ENCODE measurements around the gene ATP6AP1.
A peak's percentile ranks its signal among the peaks of the same experiment; 100 is the strongest.

ATP6AP1 gene

GRCh38 chrX:154408659-154409221 lies 19.7 kb upstream of the ATP6AP1 start:
- TF ChIP-seq, protein P1, sequence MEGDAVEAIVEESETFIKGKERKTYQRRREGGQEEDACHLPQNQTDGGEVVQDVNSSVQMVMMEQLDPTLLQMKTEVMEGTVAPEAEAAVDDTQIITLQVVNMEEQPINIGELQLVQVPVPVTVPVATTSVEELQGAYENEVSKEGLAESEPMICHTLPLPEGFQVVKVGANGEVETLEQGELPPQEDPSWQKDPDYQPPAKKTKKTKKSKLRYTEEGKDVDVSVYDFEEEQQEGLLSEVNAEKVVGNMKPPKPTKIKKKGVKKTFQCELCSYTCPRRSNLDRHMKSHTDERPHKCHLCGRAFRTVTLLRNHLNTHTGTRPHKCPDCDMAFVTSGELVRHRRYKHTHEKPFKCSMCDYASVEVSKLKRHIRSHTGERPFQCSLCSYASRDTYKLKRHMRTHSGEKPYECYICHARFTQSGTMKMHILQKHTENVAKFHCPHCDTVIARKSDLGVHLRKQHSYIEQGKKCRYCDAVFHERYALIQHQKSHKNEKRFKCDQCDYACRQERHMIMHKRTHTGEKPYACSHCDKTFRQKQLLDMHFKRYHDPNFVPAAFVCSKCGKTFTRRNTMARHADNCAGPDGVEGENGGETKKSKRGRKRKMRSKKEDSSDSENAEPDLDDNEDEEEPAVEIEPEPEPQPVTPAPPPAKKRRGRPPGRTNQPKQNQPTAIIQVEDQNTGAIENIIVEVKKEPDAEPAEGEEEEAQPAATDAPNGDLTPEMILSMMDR (IDR thresholded peaks at IDR 0.05; ENCODE audit: low read depth, low read length, poor library complexity, severe bottlenecking): no peak
- TF ChIP-seq EZH2phosphoT487 (IDR thresholded peaks at IDR 0.05; ENCODE audit: borderline replicate concordance, low read length): no peak
- no peaks in the 10 kb centered on the region for H3F3A ChIP-seq (ENCODE audit: control insufficient read depth, insufficient read depth)
- 0 out of 2 replicates have a peak overlapping the region, but pooled peaks have one; percentile 34 for H3K4me2 ChIP-seq (ENCODE audit: low read length)
- no peaks in the 10 kb centered on the region for H3K9me3 ChIP-seq (ENCODE audit: control insufficient read depth, insufficient read depth, low read length)
- H3K27ac ChIP-seq (ENCODE audit: low read depth, low read length): no peak overlapping the region
- peaks cover 14% of the 10 kb centered on the region for H3K4me1 ChIP-seq (ENCODE audit: control insufficient read depth, low read length)
- H3K9me2 ChIP-seq (replicated peaks; ENCODE audit: control insufficient read depth, low read length): no peaks in the 10 kb centered on the region
- H4K20me1 ChIP-seq (ENCODE audit: control insufficient read depth, insufficient read depth, low read depth, low read length): no peaks in the 10 kb centered on the region
- no peaks in the 10 kb centered on the region for H3K27me3 ChIP-seq (ENCODE audit: control insufficient read depth, low read length)
- H3K4me3 ChIP-seq (ENCODE audit: low read length): no peak overlapping the region
- H3K79me2 ChIP-seq (ENCODE audit: control insufficient read depth, low read length): peaks cover 10% of the 10 kb centered on the region; the same call in 1 of the 2 replicates
- H3K36me3 ChIP-seq (ENCODE audit: control insufficient read depth, low read length): no peaks in the 10 kb centered on the region

GRCh38 chrX:154409222-154409871 lies 19.1 kb upstream of the ATP6AP1 start, which contains the start of gene DNASE1L1:
Gene DNASE1L1 (minus strand): TSS chrX:154409254. CDS start chrX:154405568, 3,686 bp downstream.
- H3K4me3 ChIP-seq (ENCODE audit: low read length): no peak within 1 kb of the TSS
- H4K20me1 ChIP-seq (ENCODE audit: control insufficient read depth, insufficient read depth, low read depth, low read length): no peaks in the 10 kb centered on the region
- no peaks in the 10 kb centered on the region for H3K36me3 ChIP-seq (ENCODE audit: control insufficient read depth, low read length)
- H3K9me3 ChIP-seq (ENCODE audit: control insufficient read depth, insufficient read depth, low read length): no peaks in the 10 kb centered on the region
- H3K79me2 ChIP-seq (ENCODE audit: control insufficient read depth, low read length): peaks cover 10% of the 10 kb centered on the region; the same call in 1 of the 2 replicates
- H3K9me2 ChIP-seq (replicated peaks; ENCODE audit: control insufficient read depth, low read length): no peaks in the 10 kb centered on the region
- H3K4me1 ChIP-seq (ENCODE audit: control insufficient read depth, low read length): peaks cover 14% of the 10 kb centered on the region
- H3K4me2 ChIP-seq (ENCODE audit: low read length): peak within 1 kb of the TSS; percentile 34
- H3K27me3 ChIP-seq (ENCODE audit: control insufficient read depth, low read length): no peaks in the 10 kb centered on the region
- no peak within 1 kb of the TSS for H3K27ac ChIP-seq (ENCODE audit: low read depth, low read length)
- TF ChIP-seq EZH2phosphoT487 (IDR thresholded peaks at IDR 0.05; ENCODE audit: borderline replicate concordance, low read length): no peak
- TF ChIP-seq, protein P1 (IDR thresholded peaks at IDR 0.05; ENCODE audit: low read depth, low read length, poor library complexity, severe bottlenecking): no peak
- H3F3A ChIP-seq (ENCODE audit: control insufficient read depth, insufficient read depth): no peaks in the 10 kb centered on the region

DNA sequence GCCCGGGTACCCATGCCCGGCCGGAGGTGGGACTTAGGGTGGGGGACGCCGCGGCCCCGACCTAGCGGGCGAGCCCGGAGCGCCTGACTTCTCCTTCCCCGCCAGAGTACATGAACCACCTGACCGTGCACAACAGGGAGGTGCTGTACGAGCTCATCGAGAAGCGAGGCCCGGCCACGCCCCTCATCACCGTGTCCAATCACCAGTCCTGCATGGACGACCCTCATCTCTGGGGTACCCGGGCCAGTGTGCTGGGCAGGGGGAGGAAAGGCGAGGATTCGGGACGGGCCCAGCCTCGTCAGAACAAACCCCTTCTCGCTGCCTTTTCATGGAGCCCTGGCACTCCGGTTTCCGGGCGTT lies 16.5 kb upstream of the ATP6AP1 start:
- H3K4me3 ChIP-seq (ENCODE audit: low read length): peak overlapping the region; percentile 87
- H3K79me2 ChIP-seq (ENCODE audit: control insufficient read depth, low read length): peaks cover 10% of the 10 kb centered on the region; the same call in 1 of the 2 replicates
- peaks cover 14% of the 10 kb centered on the region for H3K4me1 ChIP-seq (ENCODE audit: control insufficient read depth, low read length)
- H3F3A ChIP-seq (ENCODE audit: control insufficient read depth, insufficient read depth): no peaks in the 10 kb centered on the region
- no peaks in the 10 kb centered on the region for H3K36me3 ChIP-seq (ENCODE audit: control insufficient read depth, low read length)
- peak overlapping the region; percentile 75 for H3K27ac ChIP-seq (ENCODE audit: low read depth, low read length)
- no peak for TF ChIP-seq EZH2phosphoT487 (IDR thresholded peaks at IDR 0.05; ENCODE audit: borderline replicate concordance, low read length)
- TF ChIP-seq, protein P1 (IDR thresholded peaks at IDR 0.05; ENCODE audit: low read depth, low read length, poor library complexity, severe bottlenecking): no peak
- H3K4me2 ChIP-seq (ENCODE audit: low read length): peak overlapping the region; percentile 91
- no peaks in the 10 kb centered on the region for H3K9me3 ChIP-seq (ENCODE audit: control insufficient read depth, insufficient read depth, low read length)
- H3K27me3 ChIP-seq (ENCODE audit: control insufficient read depth, low read length): no peaks in the 10 kb centered on the region
- no peaks in the 10 kb centered on the region for H3K9me2 ChIP-seq (replicated peaks; ENCODE audit: control insufficient read depth, low read length)
- H4K20me1 ChIP-seq (ENCODE audit: control insufficient read depth, insufficient read depth, low read depth, low read length): no peaks in the 10 kb centered on the region

Data from DOHH2 (cell line).